Endothelial cell of umbilical vein (primary cell): Measurements from ENCODE around the gene HYI.

ENCODE experiments used
- MYC ChIP-seq: IDR thresholded peaks from one replicate; pipeline ENCODE4 v1.6.1; 2011; ENCODE audit warnings: mild to moderate bottlenecking, low read depth, low read length
- TF ChIP-seq, protein P1 (sequence below), 2 donors: IDR thresholded peaks; 1 replicate in 1 of 2; 2 replicates in 1 of 2; pipeline ENCODE4 v1.5.1; 2011; ENCODE audit warnings: low read length in 2 of 2, mild to moderate bottlenecking in 2 of 2, moderate library complexity in 2 of 2, control low read depth in 1 of 2, inconsistent platforms in 1 of 2, low read depth in 1 of 2; ENCODE audit not compliant: insufficient read depth in 1 of 2; ENCODE audit errors: extremely low read depth in 1 of 2
- TF ChIP-seq, protein P2 (sequence below): IDR thresholded peaks from 2 replicates; pipeline ENCODE4 v1.6.1; 2011; ENCODE audit not compliant: insufficient read depth, insufficient read length

DNA sequence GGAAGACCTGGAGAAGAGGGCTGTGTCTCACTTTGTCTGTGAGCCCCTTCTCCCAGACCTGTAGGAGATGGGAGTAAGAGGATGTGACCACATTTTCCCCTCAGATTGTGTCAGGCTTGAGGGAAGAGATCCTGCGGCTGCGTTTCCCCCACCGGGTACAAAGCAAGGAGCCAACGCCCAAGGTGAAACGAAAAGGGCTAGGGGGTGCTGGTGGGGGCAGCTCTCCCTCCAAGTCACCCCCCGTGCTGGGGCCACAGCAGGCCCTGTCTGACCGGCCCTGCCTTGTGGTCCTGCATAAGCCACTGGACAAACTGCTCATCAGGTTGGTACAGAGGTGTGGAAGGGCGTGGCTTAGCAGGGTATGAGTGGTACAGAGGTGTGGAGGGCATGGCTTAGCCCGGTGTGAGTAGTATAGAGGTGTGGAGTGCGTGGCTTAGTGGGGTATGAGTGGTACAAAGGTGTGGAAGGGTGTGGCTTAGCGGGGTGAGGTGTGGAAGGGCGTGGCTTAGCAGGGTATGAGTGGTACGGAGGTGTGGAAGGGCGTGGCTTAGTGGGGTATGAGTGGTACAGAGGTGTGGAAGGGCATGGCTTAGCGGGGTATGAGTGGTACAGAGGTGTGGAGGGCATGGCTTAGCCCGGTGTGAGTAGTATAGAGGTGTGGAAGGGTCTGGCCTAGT is 30.6 kb downstream of the HYI start:
- TF ChIP-seq, protein P1, sequence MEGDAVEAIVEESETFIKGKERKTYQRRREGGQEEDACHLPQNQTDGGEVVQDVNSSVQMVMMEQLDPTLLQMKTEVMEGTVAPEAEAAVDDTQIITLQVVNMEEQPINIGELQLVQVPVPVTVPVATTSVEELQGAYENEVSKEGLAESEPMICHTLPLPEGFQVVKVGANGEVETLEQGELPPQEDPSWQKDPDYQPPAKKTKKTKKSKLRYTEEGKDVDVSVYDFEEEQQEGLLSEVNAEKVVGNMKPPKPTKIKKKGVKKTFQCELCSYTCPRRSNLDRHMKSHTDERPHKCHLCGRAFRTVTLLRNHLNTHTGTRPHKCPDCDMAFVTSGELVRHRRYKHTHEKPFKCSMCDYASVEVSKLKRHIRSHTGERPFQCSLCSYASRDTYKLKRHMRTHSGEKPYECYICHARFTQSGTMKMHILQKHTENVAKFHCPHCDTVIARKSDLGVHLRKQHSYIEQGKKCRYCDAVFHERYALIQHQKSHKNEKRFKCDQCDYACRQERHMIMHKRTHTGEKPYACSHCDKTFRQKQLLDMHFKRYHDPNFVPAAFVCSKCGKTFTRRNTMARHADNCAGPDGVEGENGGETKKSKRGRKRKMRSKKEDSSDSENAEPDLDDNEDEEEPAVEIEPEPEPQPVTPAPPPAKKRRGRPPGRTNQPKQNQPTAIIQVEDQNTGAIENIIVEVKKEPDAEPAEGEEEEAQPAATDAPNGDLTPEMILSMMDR (IDR thresholded peaks at IDR 0.05; ENCODE audit: extremely low read depth in 1 of 2, insufficient read depth in 1 of 2, low read depth in 1 of 2, low read length in 2 of 2) = no peak
- TF ChIP-seq MYC = no peak
- TF ChIP-seq, protein P2, sequence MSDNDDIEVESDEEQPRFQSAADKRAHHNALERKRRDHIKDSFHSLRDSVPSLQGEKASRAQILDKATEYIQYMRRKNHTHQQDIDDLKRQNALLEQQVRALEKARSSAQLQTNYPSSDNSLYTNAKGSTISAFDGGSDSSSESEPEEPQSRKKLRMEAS = no peak
